ENCODE results near the gene KCNJ4.

The KCNJ4 gene

DNA sequence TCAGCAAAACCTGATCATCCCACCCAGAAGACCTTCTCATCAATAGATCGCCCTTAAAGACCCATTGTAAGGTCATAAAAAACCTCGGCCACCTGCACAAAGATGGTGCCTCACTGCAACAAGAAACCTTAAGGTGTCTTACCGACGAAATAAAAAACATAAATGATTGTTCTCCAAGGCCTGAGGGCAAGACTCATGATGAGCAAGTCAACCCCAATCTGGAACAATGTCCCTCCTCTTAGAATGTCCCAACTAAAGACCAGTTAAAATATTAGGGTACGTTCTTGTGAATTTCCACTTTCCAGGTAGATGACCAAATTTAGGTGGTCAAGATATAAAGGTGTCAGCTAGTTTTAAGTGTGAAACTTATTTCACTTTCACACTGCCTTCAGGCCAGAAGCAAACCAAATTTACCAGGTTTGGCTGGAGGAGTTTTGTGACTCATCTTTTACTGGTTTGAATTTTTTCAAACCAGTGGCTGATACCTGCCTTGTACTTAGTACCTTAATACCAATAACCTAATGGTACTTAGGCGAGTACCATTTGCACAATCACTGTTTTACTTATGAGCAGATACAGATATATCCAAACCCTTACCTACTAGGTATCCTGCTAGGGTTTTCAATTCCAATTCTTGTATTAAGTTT is 27.8 kb upstream of the KCNJ4 start:
- CTCF ChIA-PET, result interaction anchor here (1.0 kb wide), 1 partner anchor 430 kb away, joined by 3 read pairs; no protein-coding TSS in a partner anchor
- Histone ChIP-seq H3K4me3 (ENCODE audit: low read depth, low read length) (no peak overlapping the region), H3K9me3 (ENCODE audit: control insufficient read depth, insufficient read depth, low read depth, low read length) (no peaks in the 10 kb centered on the region), H3K27ac (ENCODE audit: extremely low read depth, low read depth, low read length) (no peak overlapping the region), H3K36me3 (ENCODE audit: control insufficient read depth in 2 of 2, insufficient read depth in 1 of 2, low read length in 2 of 2) (peaks cover 64 to 79% of the 10 kb centered on the region in 2 experiments), H3K4me1 (ENCODE audit: control insufficient read depth, insufficient read depth, low read length) (no peaks in the 10 kb centered on the region)
- TF ChIP-seq, protein P1, sequence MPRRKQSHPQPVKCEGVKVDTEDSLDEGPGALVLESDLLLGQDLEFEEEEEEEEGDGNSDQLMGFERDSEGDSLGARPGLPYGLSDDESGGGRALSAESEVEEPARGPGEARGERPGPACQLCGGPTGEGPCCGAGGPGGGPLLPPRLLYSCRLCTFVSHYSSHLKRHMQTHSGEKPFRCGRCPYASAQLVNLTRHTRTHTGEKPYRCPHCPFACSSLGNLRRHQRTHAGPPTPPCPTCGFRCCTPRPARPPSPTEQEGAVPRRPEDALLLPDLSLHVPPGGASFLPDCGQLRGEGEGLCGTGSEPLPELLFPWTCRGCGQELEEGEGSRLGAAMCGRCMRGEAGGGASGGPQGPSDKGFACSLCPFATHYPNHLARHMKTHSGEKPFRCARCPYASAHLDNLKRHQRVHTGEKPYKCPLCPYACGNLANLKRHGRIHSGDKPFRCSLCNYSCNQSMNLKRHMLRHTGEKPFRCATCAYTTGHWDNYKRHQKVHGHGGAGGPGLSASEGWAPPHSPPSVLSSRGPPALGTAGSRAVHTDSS (tag by site-specific recombination; IDR thresholded peaks at IDR 0.05), result no peak
- no peak for TF ChIP-seq SP3 (tag by site-specific recombination; IDR thresholded peaks at IDR 0.05)
- no peak for TF ChIP-seq ZNF239 (tag by site-specific recombination; IDR thresholded peaks at IDR 0.05)
- no peak for TF ChIP-seq BCL11B (tag by site-specific recombination; IDR thresholded peaks at IDR 0.05; ENCODE audit: low read depth)
- TF ChIP-seq YY2 (tag by site-specific recombination; IDR thresholded peaks at IDR 0.05), result no peak
- no peak for TF ChIP-seq GLI4 (tag by site-specific recombination; IDR thresholded peaks at IDR 0.05)
- no peak for TF ChIP-seq KLF10 (tag by site-specific recombination; IDR thresholded peaks at IDR 0.05)
- no peak for TF ChIP-seq ZNF341 (tag by site-specific recombination; IDR thresholded peaks at IDR 0.05; ENCODE audit: low read depth)
- POLR2A ChIA-PET, result interaction anchor here (1.4 to 1.8 kb wide), 2 partner anchors 9 kb away, joined by 4 to 5 read pairs; no protein-coding TSS in a partner anchor

DNA sequence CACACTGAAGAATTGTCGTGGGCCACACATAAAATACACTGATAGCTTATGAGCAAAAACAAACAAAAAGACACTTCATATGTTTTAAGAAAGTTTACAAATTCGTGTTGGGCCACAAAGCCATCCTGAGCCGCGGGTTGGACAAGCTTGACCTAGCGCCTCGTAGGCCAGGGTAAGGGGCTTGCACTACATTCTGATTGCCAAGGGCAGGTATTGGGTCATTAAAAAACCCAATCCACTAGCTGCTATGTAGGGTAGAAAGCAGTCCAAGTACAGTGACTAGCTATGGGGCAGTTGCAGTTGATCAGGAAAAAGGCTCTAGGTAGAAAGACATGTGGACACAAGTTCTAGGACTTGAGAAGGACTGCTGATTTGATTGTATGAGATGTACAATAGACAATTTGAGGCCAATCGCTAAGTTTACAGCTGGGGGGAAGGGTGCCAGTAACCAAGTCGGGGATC is 26.9 kb upstream of the KCNJ4 start:
- Histone ChIP-seq H3K27ac (ENCODE audit: extremely low read depth, low read depth, low read length) (no peak overlapping the region), H3K36me3 (ENCODE audit: control insufficient read depth in 2 of 2, insufficient read depth in 1 of 2, low read length in 2 of 2) (peaks cover 57 to 70% of the 10 kb centered on the region in 2 experiments), H3K4me1 (ENCODE audit: control insufficient read depth, insufficient read depth, low read length) (no peaks in the 10 kb centered on the region), H3K4me3 (ENCODE audit: low read depth, low read length) (no peak overlapping the region), H3K9me3 (ENCODE audit: control insufficient read depth, insufficient read depth, low read depth, low read length) (no peaks in the 10 kb centered on the region)
- CTCF ChIA-PET, result no interaction called here
- POLR2A ChIA-PET, result interaction anchor here (1.3 to 1.8 kb wide), 5 partner anchors 8 to 88 kb away, joined by 3 to 6 read pairs (median 5); partner anchors contain the start of gene DMC1
- TF ChIP-seq ZBTB48 (tag by site-specific recombination; IDR thresholded peaks at IDR 0.05) (no peak), ZNF558 (tag by site-specific recombination; IDR thresholded peaks at IDR 0.05) (peak; percentile 91)

DNA sequence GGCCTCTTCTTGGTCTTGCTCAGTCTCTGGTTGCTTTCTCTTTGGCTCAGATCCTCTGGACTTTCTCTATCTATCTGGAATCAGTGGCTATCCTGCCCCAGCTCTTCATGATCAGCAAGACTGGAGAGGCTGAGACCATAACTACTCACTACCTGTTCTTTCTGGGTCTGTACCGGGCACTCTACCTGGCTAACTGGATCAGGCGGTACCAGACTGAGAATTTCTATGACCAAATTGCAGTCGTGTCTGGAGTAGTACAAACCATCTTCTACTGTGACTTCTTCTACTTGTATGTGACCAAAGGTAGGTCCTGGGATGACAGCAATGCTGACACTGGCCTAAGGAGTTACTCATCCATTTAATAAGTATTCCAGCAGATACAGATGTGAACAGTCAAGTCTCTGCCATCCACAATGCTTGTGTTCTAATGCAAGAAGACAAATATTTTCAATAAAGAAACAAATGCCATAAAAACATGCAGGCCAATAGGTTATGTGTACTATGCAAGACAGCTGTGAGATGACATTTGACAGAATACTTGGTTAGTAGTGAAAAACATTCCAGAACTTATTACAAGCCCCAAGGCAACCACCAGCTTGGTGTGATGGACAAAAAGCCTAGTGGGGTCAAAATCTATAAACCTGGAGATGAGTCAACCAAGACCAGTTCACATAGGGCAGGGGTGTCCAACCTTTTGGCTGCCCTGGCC is 26.3 kb upstream of the KCNJ4 start:
- Histone ChIP-seq H3K4me3 (ENCODE audit: low read depth, low read length) (no peak overlapping the region), H3K9me3 (ENCODE audit: control insufficient read depth, insufficient read depth, low read depth, low read length) (no peaks in the 10 kb centered on the region), H3K27ac (ENCODE audit: extremely low read depth, low read depth, low read length) (no peak overlapping the region), H3K36me3 (ENCODE audit: control insufficient read depth in 2 of 2, insufficient read depth in 1 of 2, low read length in 2 of 2) (peaks cover 51 to 64% of the 10 kb centered on the region in 2 experiments), H3K4me1 (ENCODE audit: control insufficient read depth, insufficient read depth, low read length) (no peaks in the 10 kb centered on the region)
- CTCF ChIA-PET, result no interaction called here
- POLR2A ChIA-PET, result interaction anchor here (0.8 to 1.8 kb wide), 9 partner anchors 9 to 89 kb away, joined by 3 to 10 read pairs (median 3); partner anchors contain the start of genes DMC1 and KDELR3
- TF ChIP-seq, protein P2, sequence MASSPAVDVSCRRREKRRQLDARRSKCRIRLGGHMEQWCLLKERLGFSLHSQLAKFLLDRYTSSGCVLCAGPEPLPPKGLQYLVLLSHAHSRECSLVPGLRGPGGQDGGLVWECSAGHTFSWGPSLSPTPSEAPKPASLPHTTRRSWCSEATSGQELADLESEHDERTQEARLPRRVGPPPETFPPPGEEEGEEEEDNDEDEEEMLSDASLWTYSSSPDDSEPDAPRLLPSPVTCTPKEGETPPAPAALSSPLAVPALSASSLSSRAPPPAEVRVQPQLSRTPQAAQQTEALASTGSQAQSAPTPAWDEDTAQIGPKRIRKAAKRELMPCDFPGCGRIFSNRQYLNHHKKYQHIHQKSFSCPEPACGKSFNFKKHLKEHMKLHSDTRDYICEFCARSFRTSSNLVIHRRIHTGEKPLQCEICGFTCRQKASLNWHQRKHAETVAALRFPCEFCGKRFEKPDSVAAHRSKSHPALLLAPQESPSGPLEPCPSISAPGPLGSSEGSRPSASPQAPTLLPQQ (tag by site-specific recombination; IDR thresholded peaks at IDR 0.05), result no peak
- TF ChIP-seq SALL2 (tag by site-specific recombination; IDR thresholded peaks at IDR 0.05; ENCODE audit: borderline replicate concordance) (no peak), IKZF3 (tag by site-specific recombination; IDR thresholded peaks at IDR 0.05) (no peak), ZNF76 (tag by site-specific recombination; IDR thresholded peaks at IDR 0.05; ENCODE audit: borderline replicate concordance, low read depth) (no peak), ZBTB17 (tag by site-specific recombination; IDR thresholded peaks at IDR 0.05) (0 out of 2 replicates have a peak, but pooled peaks have one; percentile 10)
